ENCODE results near the gene MIGA2.
A peak's percentile ranks its signal among the peaks of the same experiment; 100 is the strongest.

MIGA2 gene

GRCh38 chr9:129038109-129038852 lies 1.9 kb downstream of the MIGA2 start:
- DNase-seq, result no peak

- no peak for DNase-seq
Measured at GRCh38 chr9:129040113-129040643, 3.8 kb downstream of the MIGA2 start.

- no peak for DNase-seq
Measured at GRCh38 chr9:129042016-129042415, 5.6 kb downstream of the MIGA2 start.

- DNase-seq, result peak; percentile 53
Measured at GRCh38 chr9:129052592-129052991, 16.2 kb downstream of the MIGA2 start.

GRCh38 chr9:129053020-129053419 lies 16.6 kb downstream of the MIGA2 start:
- no peak for DNase-seq

GRCh38 chr9:129054163-129054851 lies 17.9 kb downstream of the MIGA2 start:
- DNase-seq, result no peak

GRCh38 chr9:129058965-129059795 lies 22.8 kb downstream of the MIGA2 start:
- DNase-seq, result no peak

GRCh38 chr9:129059796-129060785 lies 23.7 kb downstream of the MIGA2 start:
- no peak for DNase-seq

GRCh38 chr9:129060991-129061390 lies 24.6 kb downstream of the MIGA2 start:
- no peak for DNase-seq

- DNase-seq, result no peak
Measured at GRCh38 chr9:129063061-129063460, 26.6 kb downstream of the MIGA2 start.

- DNase-seq, result no peak
Measured at GRCh38 chr9:129064499-129064908, 28.1 kb downstream of the MIGA2 start.

GRCh38 chr9:129068110-129068509 lies 31.7 kb downstream of the MIGA2 start:
- DNase-seq, result no peak

GRCh38 chr9:129068990-129069861 lies 32.8 kb downstream of the MIGA2 start:
- DNase-seq, result no peak

- DNase-seq, result no peak
Measured at GRCh38 chr9:129069862-129070641, 33.6 kb downstream of the MIGA2 start.

GRCh38 chr9:129070696-129071525 lies 34.5 kb downstream of the MIGA2 start:
- DNase-seq, result no peak

GRCh38 chr9:129071526-129072126 lies 35.2 kb downstream of the MIGA2 start:
- DNase-seq, result no peak

- DNase-seq, result no peak
Measured at GRCh38 chr9:129072171-129072570, 35.7 kb downstream of the MIGA2 start.

GRCh38 chr9:129073404-129073803 lies 37.0 kb downstream of the MIGA2 start:
- DNase-seq, result no peak

GRCh38 chr9:129074106-129074505 lies 37.7 kb downstream of the MIGA2 start:
- no peak for DNase-seq

Data from DMS79 (cell line).